GM20431 (cell line): ENCODE results near the gene BRWD1.

Experiments
- in situ Hi-C: fragments of 300-500 bp; cut with MseI, MboI; formaldehyde crosslinking; loops from one replicate; pipeline ENCODE4 v1.15.0; 2020; ENCODE audit warnings: low sequenced_read_pairs; ENCODE audit not compliant: unreplicated experiment

The BRWD1 gene

GRCh38 chr21:39148975-39149374 is 164.5 kb downstream of the BRWD1 start:
- in situ Hi-C loops, result no loop called here

GRCh38 chr21:39144191-39144590 is 169.2 kb downstream of the BRWD1 start:
- in situ Hi-C loops, result no loop called here

DNA sequence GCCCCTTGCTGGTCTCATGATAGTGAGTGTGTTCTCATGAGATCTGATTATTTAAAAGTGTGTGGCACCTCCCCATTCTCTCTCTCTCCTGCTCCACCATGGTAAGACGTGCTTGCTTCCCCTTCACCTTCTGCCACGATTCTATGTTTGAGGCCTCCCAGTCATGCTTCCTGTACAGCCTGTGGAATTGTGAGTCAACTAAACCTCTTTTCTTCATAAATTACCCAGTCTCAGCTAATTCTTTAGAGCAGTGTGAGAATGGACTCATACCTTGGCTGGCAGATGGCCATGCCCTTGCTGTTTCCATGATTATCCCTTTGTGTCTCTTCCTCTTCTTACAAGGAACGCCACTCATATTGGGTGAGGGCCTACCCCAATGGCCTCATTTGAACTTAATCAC is 170.5 kb downstream of the BRWD1 start:
- in situ Hi-C loops, result no loop called here

- in situ Hi-C loops, result no loop called here
Measured at GRCh38 chr21:39141502-39141901, 171.9 kb downstream of the BRWD1 start.

DNA sequence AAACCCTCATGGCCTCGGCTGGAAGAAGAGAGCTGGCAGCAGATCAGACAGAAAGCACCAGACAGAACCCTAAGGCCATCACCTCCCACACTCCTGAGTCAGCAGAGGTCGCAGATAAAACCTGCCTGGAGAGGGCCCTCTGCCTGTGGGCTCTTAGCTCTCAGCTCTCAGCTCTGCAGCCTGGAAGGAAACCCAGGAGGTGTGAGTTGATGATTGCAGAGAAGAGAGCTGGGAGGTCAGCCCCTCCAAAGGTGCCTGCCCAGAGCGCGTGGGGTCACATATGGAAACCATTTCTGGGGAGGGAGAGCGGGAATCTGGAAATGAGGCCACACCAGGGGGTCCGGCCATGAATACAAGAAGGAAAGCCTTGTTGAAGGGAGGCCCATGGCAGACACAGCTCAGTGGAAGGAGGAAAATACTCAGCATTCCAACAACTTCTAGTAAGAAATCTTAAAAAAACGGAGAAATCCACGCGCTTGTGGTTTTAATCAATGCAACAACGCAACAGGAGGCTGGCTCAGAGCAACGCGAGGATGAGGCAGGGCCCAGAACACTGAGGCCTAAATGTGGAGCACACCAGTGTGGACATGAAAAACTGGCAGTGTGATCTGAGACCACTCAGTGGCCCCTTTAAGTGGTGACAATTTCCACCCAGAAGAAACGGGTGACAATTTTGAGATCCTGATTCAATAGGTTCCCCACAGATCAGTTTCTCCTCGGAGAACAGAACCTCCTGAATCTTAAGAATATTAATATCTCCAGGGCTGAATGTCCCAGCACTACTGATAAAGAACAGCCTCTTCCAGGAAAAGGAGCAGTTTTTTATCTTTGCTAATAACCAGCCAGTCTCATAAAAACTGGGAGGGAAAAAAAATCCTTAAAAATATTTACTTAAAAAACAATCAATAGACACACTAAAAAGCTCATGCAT is 175.9 kb downstream of the BRWD1 start:
- in situ Hi-C loops, result loop anchor here (10.0 kb wide), 1 partner anchor 403 kb away; no protein-coding TSS in a partner anchor

DNA sequence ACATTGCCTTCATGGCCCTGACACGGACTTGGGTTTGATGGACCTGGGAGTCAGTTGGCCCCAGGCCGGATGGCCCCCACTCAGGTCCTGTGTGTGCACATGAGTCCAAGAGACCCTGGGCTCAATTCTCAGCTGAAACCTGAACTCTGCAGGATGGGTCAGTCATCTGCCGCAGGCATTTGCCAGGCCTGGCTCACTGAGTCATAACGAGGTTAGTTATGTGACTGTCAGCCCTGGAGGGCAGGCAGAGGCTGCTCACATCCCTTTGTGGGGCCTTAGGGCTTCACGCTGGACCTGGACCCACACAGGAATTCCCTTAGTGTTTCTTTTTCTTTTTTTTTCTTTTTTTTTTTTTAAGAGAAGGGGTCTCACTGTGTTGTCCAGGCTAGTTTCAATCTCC is 176.7 kb downstream of the BRWD1 start:
- in situ Hi-C loops, result loop anchor here (10.0 kb wide), 1 partner anchor 402 kb away; no protein-coding TSS in a partner anchor

GRCh38 chr21:39136138-39136537 is 177.3 kb downstream of the BRWD1 start:
- in situ Hi-C loops, result loop anchor here (10.0 kb wide), 1 partner anchor 401 kb away; no protein-coding TSS in a partner anchor

DNA sequence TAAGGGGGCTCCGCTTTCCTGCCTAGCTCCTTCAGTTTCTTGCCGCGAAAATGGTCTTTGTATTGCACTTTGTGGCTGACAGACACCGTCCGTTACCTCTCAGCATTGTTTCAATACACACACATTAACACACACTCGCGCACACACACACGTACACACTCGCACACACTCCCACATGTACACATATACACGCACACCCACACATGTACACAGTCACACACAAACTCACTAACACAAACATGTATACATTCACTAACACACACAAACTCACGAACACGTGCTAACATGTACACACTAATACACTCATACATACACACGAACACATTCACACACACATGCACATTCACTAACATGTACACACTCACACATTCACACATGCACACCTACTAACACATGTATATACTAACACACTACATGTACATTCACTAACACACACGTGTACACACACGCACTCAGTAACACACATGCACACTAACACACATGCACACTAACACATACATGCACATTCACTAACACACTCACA is 179.1 kb downstream of the BRWD1 start:
- in situ Hi-C loops, result loop anchor here (10.0 kb wide), 1 partner anchor 400 kb away; no protein-coding TSS in a partner anchor
